Endodermal cell (in vitro differentiated cells): Measurements from ENCODE around the gene FLNC. TPM values are rescaled to one million over a fixed set of nuclear protein-coding genes. Genes with fewer than 3 reads are reported as not detected.

Experiments
- DNase-seq: peaks from one replicate; pipeline ENCODE4 v3.0.0-alpha.2; 2017
- H3K27ac ChIP-seq: 2 replicates; pipeline ENCODE4 v1.5.1; 2013; ENCODE audit warnings: mild to moderate bottlenecking, low read depth, low read length, moderate library complexity
- H3K27me3 ChIP-seq: 2 replicates; pipeline ENCODE4 v1.6.1; 2013; ENCODE audit warnings: mild to moderate bottlenecking, low read length, moderate library complexity; ENCODE audit not compliant: insufficient read depth, control insufficient read depth, poor library complexity, severe bottlenecking
- H3K36me3 ChIP-seq: 2 replicates; pipeline ENCODE4 v1.7.0; 2013; ENCODE audit warnings: mild to moderate bottlenecking, low read length, moderate library complexity; ENCODE audit not compliant: control insufficient read depth, insufficient read depth
- H3K4me1 ChIP-seq: one replicate; pipeline ENCODE4 v1.7.0; 2013; ENCODE audit warnings: low read length; ENCODE audit not compliant: control insufficient read depth, insufficient read depth
- H3K4me3 ChIP-seq: 2 replicates; pipeline ENCODE4 v1.5.1; 2013; ENCODE audit warnings: mild to moderate bottlenecking, low read length, moderate library complexity
- H3K9ac ChIP-seq: 2 replicates; pipeline ENCODE4 v1.6.1; 2013; ENCODE audit warnings: mild to moderate bottlenecking, low read length, moderate library complexity; ENCODE audit not compliant: poor library complexity, severe bottlenecking; ENCODE audit errors: extremely low read depth
- H3K9me3 ChIP-seq: 2 replicates; pipeline ENCODE4 v1.6.1; 2013; ENCODE audit warnings: mild to moderate bottlenecking, low read length, moderate library complexity; ENCODE audit not compliant: control insufficient read depth
- H3K27ac Mint-ChIP-seq: 2 replicates; pipeline ENCODE4 v1.8.0; 2020; ENCODE audit warnings: mixed read lengths
- H3K27me3 Mint-ChIP-seq: 2 replicates; pipeline ENCODE4 v1.8.0; 2021; ENCODE audit warnings: mild to moderate bottlenecking, mixed read lengths; ENCODE audit not compliant: insufficient read depth
- H3K36me3 Mint-ChIP-seq: 2 replicates; pipeline ENCODE4 v1.8.0; 2020; ENCODE audit warnings: low read depth, mixed read lengths
- H3K4me1 Mint-ChIP-seq: 2 replicates; pipeline ENCODE4 v1.8.0; 2020; ENCODE audit warnings: mixed read lengths
- H3K4me3 Mint-ChIP-seq: 2 replicates; pipeline ENCODE4 v1.8.0; 2020; ENCODE audit warnings: mild to moderate bottlenecking, moderate library complexity, mixed read lengths
- H3K9me3 Mint-ChIP-seq: 2 replicates; pipeline ENCODE4 v1.8.0; 2020; ENCODE audit warnings: mild to moderate bottlenecking, mixed read lengths
- WGBS, 2 experiments: methylation state at CpG; one replicate each; pipeline versions ENCODE4 v1.1.5 to v1.1.7; 2013; ENCODE audit warnings: missing lambda C conversion rate in 2 of 2, mixed read lengths in 1 of 2; ENCODE audit not compliant: insufficient coverage in 1 of 2, insufficient read length in 1 of 2; 5-methylcytosine and 5-hydroxymethylcytosine counted together
- total RNA-seq, 2 donors: library from RNA; stranded (reverse); fragmentation: NEBNext Ultra II Directional in 1 of 2; extraction: Animal tissue kit (Norgen Biotek cat#: 25700) in 1 of 2; gene quantifications; 2 replicates in 1 of 2; 3 replicates in 1 of 2; pipeline ENCODE4 v1.2.1, GENCODE V29; 2021
- TF ChIP-seq, protein P1 (sequence below): fragments of 200-600 bp; sonication (generic); conservative IDR thresholded peaks from 2 replicates; pipeline ENCODE4 v1.5.0; 2021; ENCODE audit warnings: antibody characterized with exemption, mild to moderate bottlenecking

FLNC gene
- total RNA-seq, 2 donors from 2014 or later = 6.6 to 11.5 TPM

DNA sequence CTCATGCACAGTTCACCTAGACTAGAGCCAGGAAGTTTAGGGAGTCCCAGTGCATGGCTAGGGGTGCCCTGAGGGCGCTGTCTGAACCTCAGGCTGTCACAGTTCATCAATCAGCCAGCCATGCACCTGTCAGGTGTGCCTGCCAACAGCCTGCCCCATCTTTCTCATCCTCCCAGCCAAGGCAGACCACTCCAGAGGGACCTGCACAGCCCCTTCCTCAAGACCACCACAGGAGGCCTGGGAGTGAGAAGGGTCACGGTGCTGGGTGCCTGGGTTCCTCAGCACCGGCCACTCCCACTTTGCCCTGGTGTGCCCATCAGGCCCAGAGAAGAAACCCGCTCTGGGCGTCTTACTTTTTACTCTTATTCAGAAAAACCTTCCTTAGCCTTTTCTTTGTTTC lies 40.8 kb downstream of the FLNC start:
- peaks cover 5% of the 10 kb centered on the region for H3K36me3 ChIP-seq
- no peak overlapping the region for H3K9ac ChIP-seq
- H3K4me3 Mint-ChIP-seq = no peak overlapping the region
- no peak overlapping the region for H3K27ac ChIP-seq
- no peaks in the 10 kb centered on the region for H3K9me3 ChIP-seq
- TF ChIP-seq, protein P1, sequence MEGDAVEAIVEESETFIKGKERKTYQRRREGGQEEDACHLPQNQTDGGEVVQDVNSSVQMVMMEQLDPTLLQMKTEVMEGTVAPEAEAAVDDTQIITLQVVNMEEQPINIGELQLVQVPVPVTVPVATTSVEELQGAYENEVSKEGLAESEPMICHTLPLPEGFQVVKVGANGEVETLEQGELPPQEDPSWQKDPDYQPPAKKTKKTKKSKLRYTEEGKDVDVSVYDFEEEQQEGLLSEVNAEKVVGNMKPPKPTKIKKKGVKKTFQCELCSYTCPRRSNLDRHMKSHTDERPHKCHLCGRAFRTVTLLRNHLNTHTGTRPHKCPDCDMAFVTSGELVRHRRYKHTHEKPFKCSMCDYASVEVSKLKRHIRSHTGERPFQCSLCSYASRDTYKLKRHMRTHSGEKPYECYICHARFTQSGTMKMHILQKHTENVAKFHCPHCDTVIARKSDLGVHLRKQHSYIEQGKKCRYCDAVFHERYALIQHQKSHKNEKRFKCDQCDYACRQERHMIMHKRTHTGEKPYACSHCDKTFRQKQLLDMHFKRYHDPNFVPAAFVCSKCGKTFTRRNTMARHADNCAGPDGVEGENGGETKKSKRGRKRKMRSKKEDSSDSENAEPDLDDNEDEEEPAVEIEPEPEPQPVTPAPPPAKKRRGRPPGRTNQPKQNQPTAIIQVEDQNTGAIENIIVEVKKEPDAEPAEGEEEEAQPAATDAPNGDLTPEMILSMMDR = no peak
- H3K4me1 Mint-ChIP-seq = peaks cover 14% of the 10 kb centered on the region
- H3K27me3 ChIP-seq = peaks cover 33% of the 10 kb centered on the region
- no peaks in the 10 kb centered on the region for H3K4me1 ChIP-seq
- H3K27ac Mint-ChIP-seq = no peak overlapping the region
- H3K4me3 ChIP-seq = no peak overlapping the region
- peaks cover 49% of the 10 kb centered on the region for H3K27me3 Mint-ChIP-seq
- 92% methylated on average over 5 of the region's 5 CpGs; no CpG with 5 or more reads in 1 of the 2 experiments for WGBS, 2 experiments
- no peak for DNase-seq
- peaks cover 9% of the 10 kb centered on the region for H3K36me3 Mint-ChIP-seq
- no peaks in the 10 kb centered on the region for H3K9me3 Mint-ChIP-seq

DNA sequence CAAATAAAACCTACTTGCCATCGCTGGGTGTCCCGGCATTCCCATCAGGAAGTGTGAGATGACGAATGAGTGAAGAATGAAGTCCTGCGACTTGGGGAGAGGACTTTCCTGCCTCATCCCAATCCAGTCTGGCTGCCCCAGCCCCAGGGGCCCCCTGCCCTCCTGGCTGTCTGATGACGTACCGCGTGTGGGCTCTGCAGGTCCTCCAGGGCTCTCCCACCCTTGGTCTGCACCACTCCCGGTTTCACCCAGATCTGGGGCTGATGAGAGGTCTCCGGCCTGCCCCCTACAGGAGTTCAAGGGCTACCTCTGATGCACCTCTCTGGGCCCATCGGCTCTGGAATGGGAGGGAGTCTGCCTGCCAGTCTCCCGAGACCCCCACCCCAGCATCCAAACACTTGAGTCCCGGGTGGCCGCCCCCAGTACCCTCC lies 42.2 kb downstream of the FLNC start:
- H3K4me3 Mint-ChIP-seq = no peak overlapping the region
- no peaks in the 10 kb centered on the region for H3K9me3 Mint-ChIP-seq
- H3K27ac ChIP-seq = no peak overlapping the region
- no peaks in the 10 kb centered on the region for H3K36me3 ChIP-seq
- TF ChIP-seq, protein P1 = peak; percentile 71
- peaks cover 10% of the 10 kb centered on the region for H3K4me1 Mint-ChIP-seq
- H3K4me1 ChIP-seq = no peaks in the 10 kb centered on the region
- H3K9me3 ChIP-seq = no peaks in the 10 kb centered on the region
- H3K9ac ChIP-seq = no peak overlapping the region
- peak; percentile 82 for DNase-seq
- H3K4me3 ChIP-seq = no peak overlapping the region
- no peak overlapping the region for H3K27ac Mint-ChIP-seq
- no peaks in the 10 kb centered on the region for H3K36me3 Mint-ChIP-seq
- H3K27me3 Mint-ChIP-seq = peaks cover 40% of the 10 kb centered on the region
- 73 to 100% methylated on average over 2 to 12 of the region's 13 CpGs for WGBS, 2 experiments
- H3K27me3 ChIP-seq = peaks cover 33% of the 10 kb centered on the region

DNA sequence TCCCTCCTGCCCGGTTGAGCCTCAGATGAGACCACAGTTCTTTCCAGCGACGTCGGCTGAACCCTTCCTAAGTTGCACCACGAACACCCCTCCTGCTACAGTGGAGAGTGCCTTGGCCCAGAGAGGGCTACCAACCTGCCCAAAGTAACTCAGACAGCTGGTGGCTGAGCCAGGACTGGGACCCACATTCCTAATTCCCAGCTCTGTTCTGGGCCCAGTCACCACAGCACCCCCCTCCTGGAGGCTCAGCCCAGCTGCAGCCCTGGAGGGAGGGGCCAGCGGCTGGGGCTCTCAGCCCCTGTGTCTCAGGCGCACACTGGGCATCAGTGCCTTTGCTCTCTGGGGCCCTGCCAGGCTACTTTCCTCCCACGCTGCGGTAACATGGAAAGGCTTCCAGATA lies 43.0 kb downstream of the FLNC start:
- H3K9me3 Mint-ChIP-seq = no peaks in the 10 kb centered on the region
- WGBS, 2 experiments = 89 to 90% methylated on average over 2 to 9 of the region's 9 CpGs
- no peaks in the 10 kb centered on the region for H3K36me3 ChIP-seq
- no peak overlapping the region for H3K9ac ChIP-seq
- no peak overlapping the region for H3K27ac ChIP-seq
- H3K27me3 Mint-ChIP-seq = peaks cover 32% of the 10 kb centered on the region
- H3K27ac Mint-ChIP-seq = no peak overlapping the region
- DNase-seq = no peak
- TF ChIP-seq, protein P1 = no peak
- no peaks in the 10 kb centered on the region for H3K4me1 ChIP-seq
- no peak overlapping the region for H3K4me3 Mint-ChIP-seq
- H3K9me3 ChIP-seq = no peaks in the 10 kb centered on the region
- H3K4me1 Mint-ChIP-seq = peaks cover 6% of the 10 kb centered on the region
- H3K4me3 ChIP-seq = no peak overlapping the region
- no peaks in the 10 kb centered on the region for H3K36me3 Mint-ChIP-seq
- H3K27me3 ChIP-seq = peaks cover 26% of the 10 kb centered on the region
